Astrocyte (in vitro differentiated cells and primary cell): ENCODE measurements around the gene KAT2A. TPM values are rescaled to one million over a fixed set of nuclear protein-coding genes. Genes with fewer than 3 reads are reported as not detected.

ENCODE experiments used
- DNase-seq: peaks from one replicate; pipeline ENCODE4 v3.0.0-alpha.2; 2010; ENCODE audit warnings: low read depth
- FAIRE-seq: peaks from 2 replicates; lab custom pipeline; 2011; peaks lifted over from hg19 to GRCh38; lab: Jason Lieb, UNC
- H2AFZ ChIP-seq: 2 replicates; pipeline ENCODE4 v1.6.0; 2012; ENCODE audit warnings: low read depth, low read length, inconsistent platforms
- H3K27ac ChIP-seq: 2 replicates; pipeline ENCODE4 v1.5.1; 2011; ENCODE audit warnings: low read depth, low read length, inconsistent platforms
- H3K27me3 ChIP-seq: 2 replicates; pipeline ENCODE4 v1.6.0; 2011; ENCODE audit warnings: low read length, inconsistent platforms; ENCODE audit not compliant: insufficient read depth
- H3K36me3 ChIP-seq: 2 replicates; pipeline ENCODE4 v1.5.1; 2011; ENCODE audit warnings: low read length, inconsistent platforms; ENCODE audit not compliant: insufficient read depth
- H3K4me1 ChIP-seq: 2 replicates; pipeline ENCODE4 v1.5.1; 2011; ENCODE audit warnings: low read length, inconsistent platforms; ENCODE audit not compliant: insufficient read depth
- H3K4me2 ChIP-seq: 2 replicates; pipeline ENCODE4 v1.6.0; 2012; ENCODE audit warnings: low read length, inconsistent platforms
- H3K4me3 ChIP-seq: 2 replicates; pipeline ENCODE4 v1.5.1; 2011; ENCODE audit warnings: low read depth, mild to moderate bottlenecking, low read length, inconsistent platforms; ENCODE audit not compliant: insufficient read depth
- H3K79me2 ChIP-seq: 2 replicates; pipeline ENCODE4 v1.6.0; 2012; ENCODE audit warnings: mild to moderate bottlenecking, low read length, inconsistent platforms; ENCODE audit not compliant: insufficient read depth
- H3K9ac ChIP-seq: 2 replicates; pipeline ENCODE4 v1.6.0; 2012; ENCODE audit warnings: mild to moderate bottlenecking, low read length, inconsistent platforms
- H3K9me3 ChIP-seq: 2 replicates; pipeline ENCODE4 v1.5.1; 2012; ENCODE audit warnings: low read depth, mild to moderate bottlenecking, low read length, inconsistent platforms; ENCODE audit not compliant: insufficient read depth
- H4K20me1 ChIP-seq: 2 replicates; pipeline ENCODE4 v1.6.0; 2012; ENCODE audit warnings: low read length, inconsistent platforms; ENCODE audit not compliant: insufficient read depth
- H3K27ac Mint-ChIP-seq: one replicate; pipeline ENCODE4 v1.8.0; 2021; ENCODE audit warnings: mild to moderate bottlenecking, mixed read lengths; ENCODE audit not compliant: unreplicated experiment
- H3K27me3 Mint-ChIP-seq: one replicate; pipeline ENCODE4 v1.8.0; 2021; ENCODE audit warnings: low read depth, mixed read lengths; ENCODE audit not compliant: unreplicated experiment
- H3K36me3 Mint-ChIP-seq: one replicate; pipeline ENCODE4 v1.8.0; 2021; ENCODE audit warnings: low read depth, mixed read lengths; ENCODE audit not compliant: unreplicated experiment
- H3K4me1 Mint-ChIP-seq: one replicate; pipeline ENCODE4 v1.8.0; 2021; ENCODE audit warnings: low read depth, mixed read lengths; ENCODE audit not compliant: unreplicated experiment
- H3K4me3 Mint-ChIP-seq: one replicate; pipeline ENCODE4 v1.8.0; 2021; ENCODE audit warnings: mild to moderate bottlenecking, moderate library complexity, mixed read lengths; ENCODE audit not compliant: unreplicated experiment
- H3K9me3 Mint-ChIP-seq: one replicate; pipeline ENCODE4 v1.8.0; 2021; ENCODE audit warnings: mild to moderate bottlenecking, mixed read lengths; ENCODE audit not compliant: unreplicated experiment
- EZH2 ChIP-seq: IDR thresholded peaks from 2 replicates; pipeline ENCODE4 v1.6.1; 2012; ENCODE audit warnings: mild to moderate bottlenecking, low read length, inconsistent platforms; ENCODE audit not compliant: insufficient read depth
- total RNA-seq: library from RNA; stranded (reverse); gene quantifications from 2 replicates; pipeline ENCODE4 v1.2.1, GENCODE V29; 2021
- TF ChIP-seq, protein P1 (sequence below): IDR thresholded peaks from 2 replicates; pipeline ENCODE4 v1.5.1; 2011; ENCODE audit warnings: low read depth, mild to moderate bottlenecking, inconsistent platforms, low read length, moderate library complexity; ENCODE audit not compliant: insufficient read depth

KAT2A gene
- total RNA-seq, 1 donor from 2014 or later = 23.6 TPM

DNA sequence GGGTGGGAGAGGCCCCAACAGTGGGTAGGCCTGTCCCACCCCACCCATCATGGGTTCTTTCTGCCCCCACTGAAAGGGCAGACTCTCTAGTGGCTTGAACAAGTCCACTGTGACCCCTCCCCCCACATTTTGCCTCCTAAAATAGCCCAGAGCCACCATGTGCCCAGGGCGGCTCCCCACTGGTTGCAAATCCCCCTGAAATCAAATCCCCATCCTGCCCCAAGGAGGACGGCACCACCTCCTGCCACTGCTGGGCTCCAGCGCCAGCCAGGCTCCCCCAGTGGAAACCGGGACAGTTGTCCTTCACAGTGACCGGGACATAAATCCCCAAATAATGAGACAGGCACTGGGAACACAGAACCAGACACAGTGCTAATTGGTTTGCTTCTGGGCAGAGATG lies 43.4 kb downstream of the KAT2A start:
- H4K20me1 ChIP-seq = no peaks in the 10 kb centered on the region
- H3K27ac ChIP-seq = no peak overlapping the region
- no peak overlapping the region for H3K4me2 ChIP-seq
- H3K36me3 ChIP-seq = no peaks in the 10 kb centered on the region
- no peaks in the 10 kb centered on the region for H3K4me1 ChIP-seq
- Mint-ChIP-seq H3K4me1 (no peaks in the 10 kb centered on the region), H3K36me3 (no peaks in the 10 kb centered on the region), H3K9me3 (no peaks in the 10 kb centered on the region), H3K27me3 (peaks cover 41% of the 10 kb centered on the region), H3K4me3 (no peak overlapping the region), H3K27ac (no peak overlapping the region)
- TF ChIP-seq, protein P1, sequence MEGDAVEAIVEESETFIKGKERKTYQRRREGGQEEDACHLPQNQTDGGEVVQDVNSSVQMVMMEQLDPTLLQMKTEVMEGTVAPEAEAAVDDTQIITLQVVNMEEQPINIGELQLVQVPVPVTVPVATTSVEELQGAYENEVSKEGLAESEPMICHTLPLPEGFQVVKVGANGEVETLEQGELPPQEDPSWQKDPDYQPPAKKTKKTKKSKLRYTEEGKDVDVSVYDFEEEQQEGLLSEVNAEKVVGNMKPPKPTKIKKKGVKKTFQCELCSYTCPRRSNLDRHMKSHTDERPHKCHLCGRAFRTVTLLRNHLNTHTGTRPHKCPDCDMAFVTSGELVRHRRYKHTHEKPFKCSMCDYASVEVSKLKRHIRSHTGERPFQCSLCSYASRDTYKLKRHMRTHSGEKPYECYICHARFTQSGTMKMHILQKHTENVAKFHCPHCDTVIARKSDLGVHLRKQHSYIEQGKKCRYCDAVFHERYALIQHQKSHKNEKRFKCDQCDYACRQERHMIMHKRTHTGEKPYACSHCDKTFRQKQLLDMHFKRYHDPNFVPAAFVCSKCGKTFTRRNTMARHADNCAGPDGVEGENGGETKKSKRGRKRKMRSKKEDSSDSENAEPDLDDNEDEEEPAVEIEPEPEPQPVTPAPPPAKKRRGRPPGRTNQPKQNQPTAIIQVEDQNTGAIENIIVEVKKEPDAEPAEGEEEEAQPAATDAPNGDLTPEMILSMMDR = no peak
- no peak for TF ChIP-seq EZH2
- no peak overlapping the region for H3K9ac ChIP-seq
- H3K79me2 ChIP-seq = no peaks in the 10 kb centered on the region
- H3K27me3 ChIP-seq = peaks cover 6% of the 10 kb centered on the region
- DNase-seq (no peak), FAIRE-seq (no peak)
- H2AFZ ChIP-seq = no peak overlapping the region
- no peaks in the 10 kb centered on the region for H3K9me3 ChIP-seq
- H3K4me3 ChIP-seq = no peak overlapping the region

DNA sequence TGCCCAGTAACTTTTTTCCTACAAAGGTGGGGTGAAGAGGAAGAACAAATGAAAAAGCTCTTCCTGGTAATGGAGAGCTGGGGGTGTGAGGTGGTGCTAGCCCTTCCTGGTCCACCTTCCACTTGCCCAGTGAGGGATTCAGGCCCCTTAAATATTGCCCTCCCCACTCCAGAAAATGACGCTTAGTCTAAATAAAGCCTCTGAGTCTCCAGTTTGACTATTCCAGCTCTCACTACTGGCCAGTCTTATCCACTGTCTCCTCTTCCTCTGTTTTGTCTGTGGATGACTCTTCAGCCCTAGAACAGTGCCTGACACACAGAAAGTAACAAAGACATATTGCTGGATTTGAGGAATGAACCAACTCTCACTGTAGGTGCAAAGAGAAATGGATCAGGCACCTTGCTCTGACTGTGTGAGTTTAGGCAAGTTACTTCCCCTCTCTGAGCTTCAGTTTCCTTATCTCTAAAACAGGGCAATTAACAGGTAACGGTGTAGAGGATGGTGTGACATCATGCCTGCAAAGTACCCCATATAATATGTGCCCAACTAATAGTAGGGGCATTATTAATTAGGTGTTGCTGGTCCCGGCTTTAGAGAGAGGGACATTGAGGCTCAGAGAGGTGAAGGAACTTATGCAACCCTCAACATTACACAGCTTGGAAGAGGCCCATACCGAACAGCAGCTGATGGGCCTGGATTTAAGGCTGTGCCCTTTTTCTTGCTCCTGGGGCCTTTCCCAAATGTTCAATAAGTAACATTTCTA lies 44.2 kb downstream of the KAT2A start:
- no peaks in the 10 kb centered on the region for H3K79me2 ChIP-seq
- Mint-ChIP-seq H3K27me3 (peaks cover 41% of the 10 kb centered on the region), H3K36me3 (no peaks in the 10 kb centered on the region), H3K27ac (no peak overlapping the region), H3K4me3 (no peak overlapping the region), H3K4me1 (no peaks in the 10 kb centered on the region), H3K9me3 (no peaks in the 10 kb centered on the region)
- H3K4me1 ChIP-seq = no peaks in the 10 kb centered on the region
- no peak overlapping the region for H3K27ac ChIP-seq
- no peak overlapping the region for H3K4me2 ChIP-seq
- peaks cover 9% of the 10 kb centered on the region for H3K27me3 ChIP-seq
- H2AFZ ChIP-seq = no peak overlapping the region
- DNase-seq (no peak), FAIRE-seq (no peak)
- H4K20me1 ChIP-seq = no peaks in the 10 kb centered on the region
- H3K9me3 ChIP-seq = no peaks in the 10 kb centered on the region
- TF ChIP-seq, protein P1 = no peak
- TF ChIP-seq EZH2 = no peak
- no peaks in the 10 kb centered on the region for H3K36me3 ChIP-seq
- no peak overlapping the region for H3K9ac ChIP-seq
- no peak overlapping the region for H3K4me3 ChIP-seq

DNA sequence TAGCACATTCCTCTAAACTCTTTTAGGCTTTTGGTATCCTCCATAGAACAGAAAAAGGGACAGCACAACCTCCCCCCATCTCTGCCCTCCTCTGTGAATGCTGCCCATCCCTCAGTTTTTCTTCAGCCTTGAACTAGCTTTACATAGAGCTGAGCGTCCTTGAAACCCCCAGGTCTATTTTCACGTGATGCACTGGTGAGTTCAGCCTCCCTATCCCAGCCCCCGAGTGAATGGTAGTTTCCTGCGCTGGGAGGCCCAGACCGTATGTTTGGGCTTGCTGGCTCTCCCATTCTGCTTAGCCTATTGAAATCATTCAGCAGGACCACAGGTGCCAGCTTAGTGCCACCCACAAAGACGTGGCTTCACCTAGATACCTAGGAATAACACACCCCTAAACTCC lies 45.4 kb downstream of the KAT2A start:
- H3K27me3 ChIP-seq = peaks cover 15% of the 10 kb centered on the region

More for the DNA sequence above, 45.4 kb downstream of the KAT2A start:
- TF ChIP-seq, protein P1 = no peak
- no peak for TF ChIP-seq EZH2
- Histone ChIP-seq H2AFZ (no peak overlapping the region), H3K36me3 (no peaks in the 10 kb centered on the region), H3K4me3 (no peak overlapping the region), H3K9me3 (no peaks in the 10 kb centered on the region), H3K79me2 (no peaks in the 10 kb centered on the region), H3K27ac (no peak overlapping the region), H3K4me1 (no peaks in the 10 kb centered on the region), H3K9ac (no peak overlapping the region), H3K4me2 (no peak overlapping the region), H4K20me1 (no peaks in the 10 kb centered on the region)
- DNase-seq (no peak), FAIRE-seq (no peak)
- Mint-ChIP-seq H3K27me3 (peaks cover 49% of the 10 kb centered on the region), H3K36me3 (no peaks in the 10 kb centered on the region), H3K4me3 (no peak overlapping the region), H3K4me1 (no peaks in the 10 kb centered on the region), H3K9me3 (no peaks in the 10 kb centered on the region), H3K27ac (no peak overlapping the region)
